Upper lobe of left lung (tissue), 4 donors: ENCODE results near the gene SUCLG1.

Source experiments
- CTCF ChIP-seq, 6 experiments: fragments of 450-650 bp in 4 of 6; fragments of 200-600 bp in 2 of 6; sonication (generic) in 2 of 6; IDR thresholded peaks; one replicate each; pipeline ENCODE4 v1.5.1; 2016 to 2019; ENCODE audit warnings: antibody characterized with exemption in 6 of 6
- POLR2A ChIP-seq, 4 donors: fragments of 450-650 bp; IDR thresholded peaks; one replicate each; pipeline ENCODE4 v1.5.1; 2016 to 2017; ENCODE audit warnings: antibody characterized with exemption in 4 of 4, mild to moderate bottlenecking in 2 of 4
- POLR2AphosphoS5 ChIP-seq, 2 donors: sonication (generic); formaldehyde crosslinking; IDR thresholded peaks; one replicate each; pipeline ENCODE4 v1.5.1; 2017; ENCODE audit warnings: antibody characterized with exemption in 2 of 2

DNA sequence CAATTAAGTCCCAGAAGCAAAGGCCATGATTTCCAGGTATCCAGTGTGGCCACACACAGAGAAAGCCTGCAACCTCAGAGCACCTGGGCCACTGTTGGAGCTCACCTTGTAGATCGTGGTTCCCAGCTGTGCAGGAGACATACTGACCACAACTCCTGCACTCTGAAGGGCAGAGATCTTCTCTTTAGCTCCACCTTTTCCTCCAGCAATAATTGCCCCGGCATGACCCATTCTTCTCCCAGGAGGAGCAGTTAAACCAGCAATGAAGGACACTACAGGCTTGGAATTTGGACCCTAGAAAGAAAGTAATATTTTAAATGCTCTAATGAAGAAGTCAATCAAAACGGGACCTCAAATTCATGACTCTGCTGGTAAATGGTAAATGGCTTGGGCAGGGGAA lies 33.8 kb downstream of the SUCLG1 start:
- TF ChIP-seq CTCF (IDR thresholded peaks at IDR 0.05): no peak
- no peak for TF ChIP-seq POLR2A (IDR thresholded peaks at IDR 0.05)
- no peak for TF ChIP-seq POLR2AphosphoS5 (IDR thresholded peaks at IDR 0.05)
